GM15510 (cell line): ENCODE results near the gene ROBO1.

Experiments
- POLR2A ChIP-seq: IDR thresholded peaks from 3 replicates; pipeline ENCODE4 v1.6.1; 2011; ENCODE audit warnings: borderline replicate concordance; ENCODE audit not compliant: insufficient read length; ENCODE audit errors: extremely low read depth

Gene ROBO1

DNA sequence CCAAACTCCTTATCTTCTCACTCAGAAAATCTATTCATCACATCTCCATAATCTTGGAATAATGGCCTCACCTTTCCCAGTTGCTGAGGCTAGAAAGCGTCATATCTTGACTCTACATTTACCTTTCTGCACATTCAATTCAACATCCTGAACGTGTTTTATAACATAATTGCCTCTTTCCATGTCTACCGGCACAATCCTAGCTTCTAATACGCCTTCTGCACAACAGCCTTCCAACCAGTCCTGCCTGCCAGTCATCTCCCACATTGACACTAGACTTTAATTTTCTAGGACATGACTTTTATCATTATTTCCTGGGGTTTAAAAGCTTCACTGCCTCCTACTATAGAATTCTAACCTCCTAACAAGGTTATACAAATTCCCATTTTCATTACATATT, 906.6 kb downstream of the ROBO1 start:
- no peak for TF ChIP-seq POLR2A

DNA sequence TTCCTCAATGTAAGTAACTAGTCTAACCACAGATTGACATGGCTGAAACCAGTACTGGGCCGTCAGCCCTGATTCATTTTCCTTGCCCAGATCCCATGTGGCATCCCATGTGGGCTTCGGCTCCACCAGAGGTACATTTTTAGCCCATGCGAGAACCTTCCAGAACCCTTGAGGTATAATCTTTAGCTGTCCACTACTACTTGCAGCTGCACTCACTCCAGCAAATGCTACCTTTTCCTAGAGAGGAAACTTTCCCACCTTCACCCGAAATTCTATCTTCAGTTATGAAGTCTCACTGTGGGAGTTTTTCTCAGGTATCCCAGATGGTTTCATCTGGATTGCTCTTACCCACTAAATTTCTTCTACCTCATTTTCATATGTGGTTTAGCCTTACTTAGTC, 907.2 kb downstream of the ROBO1 start:
- no peak for TF ChIP-seq POLR2A

DNA sequence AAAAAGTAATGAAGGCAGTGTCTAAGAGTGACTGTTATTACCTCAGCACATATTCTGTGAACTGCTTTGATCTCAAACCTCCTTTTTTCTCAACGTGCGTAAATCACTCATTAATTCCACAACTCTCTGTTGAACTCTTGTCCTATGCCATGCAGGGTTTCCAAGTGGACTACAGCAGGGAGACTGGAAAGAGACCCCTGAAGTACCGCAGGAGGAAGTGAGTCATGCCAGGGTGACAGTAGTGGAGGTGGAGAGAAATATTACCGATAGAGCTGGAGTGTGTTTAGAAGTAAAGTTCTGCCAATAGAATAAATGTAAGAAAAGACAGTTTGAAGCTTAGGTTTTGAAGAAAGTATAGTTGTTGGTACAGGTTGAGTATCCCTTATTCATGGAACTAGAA, 908.9 kb downstream of the ROBO1 start:
- TF ChIP-seq POLR2A = no peak

DNA sequence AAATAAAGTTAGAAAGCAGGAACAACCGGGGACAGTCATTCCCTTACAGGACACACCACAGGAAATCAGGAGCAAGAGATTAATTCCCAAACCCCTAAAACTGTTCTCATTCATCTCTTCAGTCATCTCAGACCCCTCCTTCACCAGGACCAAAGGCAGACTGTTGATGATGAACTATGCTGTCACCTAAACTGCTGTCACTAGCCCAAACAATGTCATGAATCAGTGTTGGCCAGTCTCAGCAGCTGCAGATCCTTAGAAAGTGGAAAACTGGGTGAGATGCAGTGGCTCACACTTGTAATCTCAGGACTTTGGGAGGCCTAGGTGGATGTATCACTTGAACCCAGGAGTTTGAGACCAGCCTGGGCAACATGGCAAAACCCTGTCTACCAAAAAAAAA, 909.6 kb downstream of the ROBO1 start:
- TF ChIP-seq POLR2A = no peak

DNA sequence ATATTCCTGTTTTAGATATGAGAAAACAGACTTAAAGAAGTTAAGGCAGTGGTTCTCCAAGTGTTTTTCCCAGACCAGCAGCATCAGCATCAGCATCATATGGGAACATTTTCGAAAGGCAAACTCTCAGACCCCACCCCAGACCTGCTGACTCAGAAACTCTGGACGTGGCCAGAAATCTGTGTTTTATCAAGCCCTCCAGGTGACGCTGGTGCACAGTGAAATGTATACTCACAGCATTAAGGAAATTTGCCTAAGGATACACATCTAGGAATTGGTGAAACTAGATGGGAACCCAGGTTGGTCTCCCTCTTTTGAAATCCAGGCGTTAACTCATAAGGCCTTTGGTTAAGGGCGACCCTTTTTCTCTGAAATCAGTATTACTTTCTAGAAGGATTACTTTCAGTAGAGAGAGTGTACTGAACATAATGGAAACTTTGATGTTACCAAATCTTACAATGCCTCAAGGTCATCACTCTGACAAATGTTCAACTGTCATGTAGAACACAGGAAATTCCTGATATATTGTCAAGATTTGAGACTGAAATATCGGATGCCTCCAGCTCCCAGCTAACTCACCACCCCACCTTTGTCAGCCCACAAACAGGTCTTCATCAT, 910.2 kb downstream of the ROBO1 start:
- no peak for TF ChIP-seq POLR2A

DNA sequence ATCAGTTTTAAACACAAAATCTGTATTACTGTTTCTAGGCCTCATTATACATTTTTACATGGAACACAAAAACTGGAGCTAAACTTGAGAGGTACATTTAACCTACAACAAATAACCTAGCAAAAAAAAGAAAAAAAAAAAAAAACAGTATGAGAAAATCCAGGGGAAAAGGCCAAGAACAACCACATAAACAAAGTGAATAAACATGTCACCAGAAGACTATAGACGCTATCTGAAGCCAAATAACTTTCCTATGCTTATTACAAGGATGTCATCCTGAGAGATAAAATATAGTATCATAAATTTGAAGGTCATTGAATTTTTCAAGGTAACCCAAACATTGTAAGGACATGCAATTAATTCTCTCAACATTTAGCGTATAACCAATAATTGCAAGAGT, 911.6 kb downstream of the ROBO1 start:
- no peak for TF ChIP-seq POLR2A

DNA sequence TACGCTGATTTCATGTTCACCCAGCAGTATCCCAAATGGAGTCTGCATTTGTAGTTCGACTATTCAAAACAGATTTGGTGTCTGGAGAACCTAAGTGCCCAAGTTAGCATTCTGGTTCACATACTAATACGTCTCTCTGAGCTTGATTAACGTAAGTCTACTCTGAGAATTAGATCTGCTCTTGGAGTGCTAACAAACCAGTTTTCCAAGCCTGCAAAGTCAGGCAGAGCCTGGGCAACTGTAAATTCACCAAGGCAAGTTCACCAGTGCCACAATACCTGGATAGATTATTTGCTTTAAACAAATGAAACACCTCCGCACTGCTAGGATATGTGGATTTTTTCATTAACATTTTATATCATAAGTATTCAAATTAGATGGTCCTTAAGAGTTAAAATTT, 912.6 kb downstream of the ROBO1 start:
- no peak for TF ChIP-seq POLR2A

DNA sequence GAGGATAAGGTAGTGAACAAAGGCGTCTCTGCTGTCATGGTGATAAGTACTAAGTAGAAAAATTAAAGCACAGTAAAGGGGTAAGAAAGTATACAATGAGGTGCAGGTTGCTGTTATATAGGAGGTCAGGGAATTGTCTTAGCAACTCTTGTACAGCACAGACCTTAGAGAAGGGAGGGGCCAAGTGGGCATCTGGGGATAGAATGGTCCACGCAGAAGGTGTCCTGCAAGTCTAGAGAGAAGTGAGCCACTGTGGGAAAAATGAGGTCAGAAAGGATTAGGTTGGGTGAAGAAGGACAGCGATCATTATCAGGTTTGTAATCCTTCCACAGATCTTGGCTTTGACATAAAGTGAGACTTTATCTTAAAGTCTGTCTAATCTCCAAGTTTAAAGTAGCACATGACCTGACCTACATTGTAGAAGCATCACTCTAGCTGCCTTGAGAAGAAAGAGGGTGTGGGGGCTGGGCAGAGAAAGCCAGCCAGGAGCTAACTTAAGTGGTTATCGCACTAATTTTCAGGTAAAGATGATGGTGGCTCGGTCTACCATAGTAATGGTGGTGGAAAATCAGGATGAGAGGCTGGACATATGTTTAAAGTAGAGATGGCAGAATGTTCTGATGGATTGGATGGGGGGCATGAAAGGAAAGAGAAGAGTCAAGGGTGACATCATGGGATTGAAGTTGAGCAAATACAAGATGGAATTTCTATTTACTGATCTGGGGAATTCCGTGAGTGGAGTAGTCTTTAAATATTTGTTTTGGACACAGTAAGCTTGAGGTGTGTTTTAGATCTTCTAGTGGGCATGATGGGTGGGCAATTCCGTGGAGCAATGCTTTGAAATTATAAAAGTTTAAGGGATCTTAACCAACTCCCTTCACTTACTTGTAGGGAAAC, 919.2 kb downstream of the ROBO1 start:
- no peak for TF ChIP-seq POLR2A

DNA sequence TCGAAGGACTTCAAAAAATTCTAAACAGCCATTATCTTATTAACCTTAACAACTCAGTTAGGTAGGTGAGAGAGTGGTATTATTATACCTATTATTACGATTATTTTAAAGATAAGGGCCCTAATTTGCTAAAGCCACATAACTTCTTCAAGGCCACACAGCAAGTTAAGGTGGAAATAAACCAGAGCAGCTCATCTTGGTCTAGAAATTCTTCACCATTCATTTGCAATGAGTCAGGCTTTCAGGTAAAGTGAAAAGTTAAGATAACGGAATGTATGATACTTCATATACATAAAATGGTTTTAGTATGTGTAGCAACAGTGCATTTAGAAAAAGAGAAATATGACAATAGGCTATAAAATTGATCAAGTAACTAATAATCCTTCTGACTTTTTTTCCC, 920.2 kb downstream of the ROBO1 start:
- no peak for TF ChIP-seq POLR2A

DNA sequence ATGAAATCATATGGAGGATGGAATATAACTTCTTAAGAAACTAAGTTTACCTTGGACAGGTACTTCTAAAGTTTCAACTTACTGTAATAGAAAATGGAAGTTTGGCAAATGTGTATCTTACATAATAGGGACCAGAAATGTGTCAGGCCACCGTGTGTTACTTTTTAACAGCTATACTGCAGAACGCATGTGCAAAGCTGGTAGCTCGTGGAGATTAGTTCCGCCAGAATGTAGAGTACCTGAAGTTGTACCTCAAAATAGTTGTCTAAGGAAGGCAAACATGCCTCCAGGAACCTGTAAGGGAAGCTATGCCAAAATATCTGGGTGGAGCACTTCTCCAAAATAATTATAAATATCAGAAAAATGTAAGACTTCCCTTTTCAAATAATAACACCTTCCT, 920.6 kb downstream of the ROBO1 start:
- TF ChIP-seq POLR2A = no peak

DNA sequence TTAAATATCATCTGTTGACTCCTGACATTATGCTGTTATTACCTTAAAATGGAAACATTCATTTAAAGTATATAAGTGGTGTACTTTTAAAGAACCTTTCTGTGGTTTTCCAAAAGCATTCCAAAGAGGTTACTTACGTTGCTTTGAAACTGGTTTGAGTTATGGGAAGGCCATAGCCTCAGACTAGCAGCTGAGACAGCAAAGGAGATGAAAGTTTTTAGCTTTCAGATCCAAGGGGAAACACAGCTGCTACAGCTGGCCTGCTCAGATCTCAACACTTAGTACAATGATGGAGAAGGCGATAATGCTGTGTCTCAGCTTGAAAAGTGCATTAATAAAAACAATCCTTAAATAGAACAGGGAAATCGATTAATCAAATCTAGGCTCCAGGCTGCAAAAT, 921.1 kb downstream of the ROBO1 start:
- no peak for TF ChIP-seq POLR2A

DNA sequence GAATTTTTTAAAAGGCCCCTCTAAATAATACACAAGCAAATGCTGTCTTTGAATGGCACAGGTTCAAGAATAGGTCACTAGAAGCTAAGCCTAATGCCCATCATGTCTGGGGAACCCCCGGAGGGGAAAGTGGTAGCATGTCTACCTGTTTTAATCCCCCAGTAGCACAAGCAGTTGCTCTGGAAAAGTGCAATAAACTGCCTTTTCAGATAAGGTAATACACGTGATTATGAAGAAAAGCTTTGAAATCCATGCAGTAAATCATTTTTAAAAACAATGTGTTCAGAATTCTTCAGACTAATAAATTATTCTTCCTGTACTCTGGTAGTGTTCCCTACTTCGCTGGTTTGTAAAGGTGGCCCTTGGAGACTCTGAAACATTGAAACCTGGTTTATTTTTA, 922.2 kb downstream of the ROBO1 start:
- TF ChIP-seq POLR2A = no peak

DNA sequence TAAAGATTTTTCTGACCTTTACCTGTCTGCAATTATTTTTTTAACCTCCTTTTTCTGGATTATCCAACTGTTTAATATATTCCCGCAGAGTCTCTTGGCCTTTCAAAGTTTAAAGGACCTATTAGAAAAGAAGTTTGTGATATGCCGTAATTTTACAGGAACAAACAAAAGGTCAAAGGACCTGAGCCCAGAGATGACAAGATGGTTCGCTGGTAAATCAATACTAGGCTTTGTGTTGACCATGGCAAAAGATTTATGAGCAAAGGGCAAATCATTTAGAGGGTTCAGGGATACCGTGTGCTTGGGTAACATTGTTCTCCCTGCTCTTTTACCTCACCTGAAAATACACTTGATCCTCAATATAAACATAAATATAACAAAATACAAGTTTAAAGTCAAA, 923.5 kb downstream of the ROBO1 start:
- TF ChIP-seq POLR2A = no peak

DNA sequence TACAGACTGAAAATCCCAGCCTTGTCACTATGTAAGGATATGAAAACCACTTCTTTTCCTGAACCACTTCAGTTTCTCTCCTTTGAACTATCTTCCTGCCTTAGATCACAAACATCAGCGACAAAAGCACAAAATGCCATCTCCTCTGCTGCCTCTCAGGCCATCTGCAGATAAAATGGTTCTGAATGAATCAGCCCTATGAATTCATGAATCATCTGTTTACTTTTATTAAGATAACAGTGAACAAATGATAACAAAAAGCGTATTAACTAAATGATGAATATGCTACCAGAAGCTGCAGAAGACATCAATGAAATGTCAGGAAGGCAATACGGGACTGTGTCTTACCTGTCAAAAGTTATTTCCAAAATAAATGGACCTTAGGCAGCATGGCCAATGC, 928.1 kb downstream of the ROBO1 start:
- TF ChIP-seq POLR2A = no peak

DNA sequence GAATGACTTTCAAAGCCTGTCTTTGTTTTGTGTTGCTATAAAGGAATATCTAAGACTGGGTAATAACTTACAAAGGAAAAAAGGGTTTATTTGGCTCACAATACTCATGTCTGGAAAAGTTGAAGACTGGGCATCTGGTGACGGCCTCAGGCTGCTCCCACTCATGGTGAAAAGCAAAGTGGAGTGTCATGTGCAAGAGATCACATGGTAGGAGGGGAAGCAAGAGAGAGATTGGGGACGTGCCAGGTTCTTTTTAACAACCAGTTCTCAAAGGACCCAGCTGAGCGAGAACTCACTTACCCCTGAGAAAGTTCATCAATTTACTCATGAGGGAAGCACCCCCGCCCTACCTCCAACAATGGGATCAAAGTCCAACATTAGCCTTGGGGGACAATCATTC, 929.4 kb downstream of the ROBO1 start:
- no peak for TF ChIP-seq POLR2A

DNA sequence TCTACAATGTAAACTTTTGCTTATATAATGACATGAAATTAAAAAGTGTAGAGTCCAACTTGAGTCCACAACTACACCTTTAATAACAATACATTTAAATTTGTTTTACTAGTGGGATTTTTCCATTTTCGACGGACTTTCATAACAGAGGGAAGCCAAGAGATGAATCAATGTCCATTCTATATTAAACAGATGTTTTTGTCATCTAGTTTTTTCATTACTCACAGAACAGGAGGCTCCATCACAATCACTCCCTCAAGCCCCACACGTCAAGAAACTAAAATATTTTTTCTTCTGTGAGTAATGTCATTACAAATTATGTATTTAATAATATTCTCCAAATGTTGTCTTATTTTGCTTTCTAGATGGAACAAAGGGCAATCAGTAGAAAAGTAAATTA, 932.9 kb downstream of the ROBO1 start:
- TF ChIP-seq POLR2A = no peak
